Measurements from ENCODE around the gene TXLNA.

The TXLNA gene

GRCh38 chr1:32208891-32209328 is 29.4 kb downstream of the TXLNA start, which contains the start of gene DCDC2B:
Gene DCDC2B (plus strand): TSS chr1:32209089. CDS start chr1:32209094, 5 bp downstream.
- no peak for DNase-seq (ENCODE audit: low read depth in 2 of 2)

GRCh38 chr1:32215629-32216480 is 36.4 kb downstream of the TXLNA start:
- no peak for DNase-seq (ENCODE audit: low read depth in 2 of 2)

- DNase-seq (ENCODE audit: low read depth in 2 of 2) = no peak
Measured at GRCh38 chr1:32216566-32216965, 37.1 kb downstream of the TXLNA start.

- no peak for DNase-seq (ENCODE audit: low read depth in 2 of 2)
Measured at GRCh38 chr1:32219022-32219421, 39.5 kb downstream of the TXLNA start.

GRCh38 chr1:32220746-32221580 is 41.5 kb downstream of the TXLNA start:
- DNase-seq (ENCODE audit: low read depth in 2 of 2) = no peak

GRCh38 chr1:32221581-32221979 is 42.1 kb downstream of the TXLNA start:
- DNase-seq (ENCODE audit: low read depth in 2 of 2) = no peak

- peak; percentile 84 to 87 for DNase-seq (ENCODE audit: low read depth in 2 of 2)
Measured at GRCh38 chr1:32221980-32222755, 42.7 kb downstream of the TXLNA start, which contains the start of the genes EIF3I and TMEM234. Gene EIF3I (plus strand): TSS chr1:32222407. CDS start chr1:32222442, 35 bp downstream. Gene TMEM234 (minus strand): TSS chr1:32222353. CDS start chr1:32222322, 31 bp downstream.

- no peak for DNase-seq (ENCODE audit: low read depth in 2 of 2)
Measured at GRCh38 chr1:32223683-32224082, 44.2 kb downstream of the TXLNA start.

GRCh38 chr1:32224285-32224684 is 44.8 kb downstream of the TXLNA start:
- no peak for DNase-seq (ENCODE audit: low read depth in 2 of 2)

- DNase-seq (ENCODE audit: low read depth in 2 of 2) = no peak
Measured at GRCh38 chr1:32228771-32229170, 49.3 kb downstream of the TXLNA start.

- DNase-seq (ENCODE audit: low read depth in 2 of 2) = no peak
Measured at GRCh38 chr1:32231843-32232432, 52.5 kb downstream of the TXLNA start.

GRCh38 chr1:32232558-32233304 is 53.3 kb downstream of the TXLNA start:
- DNase-seq (ENCODE audit: low read depth in 2 of 2) = no peak

- DNase-seq (ENCODE audit: low read depth in 2 of 2) = no peak
Measured at GRCh38 chr1:32234792-32235191, 55.3 kb downstream of the TXLNA start.

- no peak for DNase-seq (ENCODE audit: low read depth in 2 of 2)
Measured at GRCh38 chr1:32239337-32239736, 59.9 kb downstream of the TXLNA start.

GRCh38 chr1:32239790-32240139 is 60.3 kb downstream of the TXLNA start:
- no peak for DNase-seq (ENCODE audit: low read depth in 2 of 2)

- no peak for DNase-seq (ENCODE audit: low read depth in 2 of 2)
Measured at GRCh38 chr1:32240140-32240951, 60.9 kb downstream of the TXLNA start.

- DNase-seq (ENCODE audit: low read depth in 2 of 2) = no peak
Measured at GRCh38 chr1:32241001-32241763, 61.7 kb downstream of the TXLNA start.

- DNase-seq (ENCODE audit: low read depth in 2 of 2) = no peak
Measured at GRCh38 chr1:32242341-32242851, 62.9 kb downstream of the TXLNA start.

- no peak for DNase-seq (ENCODE audit: low read depth in 2 of 2)
Measured at GRCh38 chr1:32246888-32247273, 67.4 kb downstream of the TXLNA start, which contains the start of gene FAM167B. Gene FAM167B (plus strand): TSS chr1:32247222. CDS start chr1:32247422, 200 bp downstream.
